Cardiac fibroblast (primary cell): ENCODE measurements around the gene COL23A1.

Experiments used
- DNase-seq, 2 donors: peaks; one replicate each; pipeline versions ENCODE4 v3.0.0 to v3.0.0-alpha.2; 2010; ENCODE audit warnings: low read depth in 2 of 2
- H3K4me3 ChIP-seq, 2 donors: replicated peaks in 1 of 2; 1 replicate in 1 of 2; 2 replicates in 1 of 2; pipeline ENCODE4 v1.5.1; 2011; ENCODE audit warnings: low read depth in 2 of 2, low read length in 2 of 2, mild to moderate bottlenecking in 2 of 2, moderate library complexity in 1 of 2
- TF ChIP-seq, protein P1 (sequence below): IDR thresholded peaks from one replicate; pipeline ENCODE4 v1.5.1; 2011; ENCODE audit warnings: low read depth, mild to moderate bottlenecking, low read length, inconsistent platforms

Gene COL23A1

GRCh38 chr5:178194026-178194425, 396.2 kb downstream of the COL23A1 start:
- no peak overlapping the region for H3K4me3 ChIP-seq
- no peak for DNase-seq
- TF ChIP-seq, protein P1, sequence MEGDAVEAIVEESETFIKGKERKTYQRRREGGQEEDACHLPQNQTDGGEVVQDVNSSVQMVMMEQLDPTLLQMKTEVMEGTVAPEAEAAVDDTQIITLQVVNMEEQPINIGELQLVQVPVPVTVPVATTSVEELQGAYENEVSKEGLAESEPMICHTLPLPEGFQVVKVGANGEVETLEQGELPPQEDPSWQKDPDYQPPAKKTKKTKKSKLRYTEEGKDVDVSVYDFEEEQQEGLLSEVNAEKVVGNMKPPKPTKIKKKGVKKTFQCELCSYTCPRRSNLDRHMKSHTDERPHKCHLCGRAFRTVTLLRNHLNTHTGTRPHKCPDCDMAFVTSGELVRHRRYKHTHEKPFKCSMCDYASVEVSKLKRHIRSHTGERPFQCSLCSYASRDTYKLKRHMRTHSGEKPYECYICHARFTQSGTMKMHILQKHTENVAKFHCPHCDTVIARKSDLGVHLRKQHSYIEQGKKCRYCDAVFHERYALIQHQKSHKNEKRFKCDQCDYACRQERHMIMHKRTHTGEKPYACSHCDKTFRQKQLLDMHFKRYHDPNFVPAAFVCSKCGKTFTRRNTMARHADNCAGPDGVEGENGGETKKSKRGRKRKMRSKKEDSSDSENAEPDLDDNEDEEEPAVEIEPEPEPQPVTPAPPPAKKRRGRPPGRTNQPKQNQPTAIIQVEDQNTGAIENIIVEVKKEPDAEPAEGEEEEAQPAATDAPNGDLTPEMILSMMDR, result no peak

DNA sequence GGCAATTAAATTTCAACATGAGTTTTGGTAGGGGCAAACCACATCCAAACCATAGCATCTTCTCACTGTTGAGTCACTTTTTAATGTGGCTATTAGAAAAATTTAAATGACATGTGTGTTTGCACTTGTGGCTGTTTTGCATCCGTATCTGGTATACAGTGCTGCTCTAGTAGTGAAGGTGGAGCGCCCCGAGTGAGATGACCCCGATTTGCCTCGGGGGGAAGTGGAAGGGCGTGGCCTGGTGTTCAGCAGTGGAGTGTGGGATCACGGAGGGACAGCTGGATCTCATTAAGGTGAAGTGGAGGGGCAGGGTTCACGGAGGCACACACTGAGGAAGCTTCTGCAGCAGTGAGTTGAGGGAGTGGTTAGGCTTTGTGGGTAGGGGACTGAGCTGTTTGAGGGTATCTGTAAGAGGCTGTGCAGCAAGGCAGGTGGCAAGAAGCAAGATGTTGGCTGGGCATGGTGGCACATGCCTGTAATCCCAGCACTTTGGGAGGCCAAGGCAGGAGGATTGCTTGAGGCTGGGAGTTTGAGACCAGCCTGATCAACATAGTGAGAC, 396.9 kb downstream of the COL23A1 start:
- DNase-seq, result no peak
- TF ChIP-seq, protein P1, result no peak
- H3K4me3 ChIP-seq, result no peak overlapping the region

DNA sequence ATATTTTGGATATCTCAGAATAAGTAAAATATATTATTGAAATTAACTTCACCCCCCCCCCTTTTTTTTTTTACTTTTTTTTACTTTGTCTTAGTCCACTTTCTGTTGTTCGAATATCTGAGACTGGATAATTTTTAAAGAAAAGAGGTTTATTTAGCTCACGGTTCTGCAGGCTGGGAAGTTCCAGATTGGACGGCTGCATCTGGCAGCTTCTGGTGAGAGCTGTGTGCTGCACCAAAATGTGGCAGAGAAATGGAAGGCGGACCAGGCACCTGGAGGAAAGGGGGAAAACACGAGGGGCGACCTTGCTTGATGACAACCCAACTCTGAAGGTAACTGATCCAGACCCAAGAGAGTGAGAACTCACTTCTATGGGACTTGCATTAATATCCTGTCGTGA, 397.4 kb downstream of the COL23A1 start:
- DNase-seq, result no peak
- no peak overlapping the region for H3K4me3 ChIP-seq
- TF ChIP-seq, protein P1, result no peak

GRCh38 chr5:178192244-178192643, 397.9 kb downstream of the COL23A1 start:
- no peak for DNase-seq
- H3K4me3 ChIP-seq, result no peak overlapping the region
- TF ChIP-seq, protein P1, result no peak

DNA sequence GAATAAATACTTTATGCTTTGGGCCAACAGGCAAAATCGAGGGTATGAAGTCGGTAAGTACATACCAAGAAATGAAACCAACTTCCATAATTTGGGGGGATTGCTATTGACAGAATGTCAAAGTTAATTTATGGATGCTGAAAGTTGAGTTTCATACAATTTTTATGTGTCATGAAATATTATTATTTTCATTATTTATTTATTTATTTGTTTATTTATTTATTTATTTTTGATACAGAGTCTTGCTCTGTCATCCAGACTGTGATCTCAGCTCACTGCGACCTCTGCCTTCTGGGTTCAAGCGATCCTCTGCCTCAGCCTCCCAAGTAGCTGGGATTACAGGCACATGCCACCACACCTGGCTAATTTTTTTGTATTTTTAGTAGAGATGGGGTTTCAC, 398.5 kb downstream of the COL23A1 start:
- TF ChIP-seq, protein P1, result no peak
- no peak overlapping the region for H3K4me3 ChIP-seq
- DNase-seq, result no peak

GRCh38 chr5:178189433-178189832, 400.8 kb downstream of the COL23A1 start:
- TF ChIP-seq, protein P1, result no peak
- H3K4me3 ChIP-seq, result no peak overlapping the region
- DNase-seq, result no peak
